ENCODE data around the gene SPSB3. TPM values are rescaled to one million over a fixed set of nuclear protein-coding genes. Genes with fewer than 3 reads are reported as not detected.

Gene SPSB3
- total and polyA plus RNA-seq, 12 donors: 8.3 to 297 (median 107) TPM

DNA sequence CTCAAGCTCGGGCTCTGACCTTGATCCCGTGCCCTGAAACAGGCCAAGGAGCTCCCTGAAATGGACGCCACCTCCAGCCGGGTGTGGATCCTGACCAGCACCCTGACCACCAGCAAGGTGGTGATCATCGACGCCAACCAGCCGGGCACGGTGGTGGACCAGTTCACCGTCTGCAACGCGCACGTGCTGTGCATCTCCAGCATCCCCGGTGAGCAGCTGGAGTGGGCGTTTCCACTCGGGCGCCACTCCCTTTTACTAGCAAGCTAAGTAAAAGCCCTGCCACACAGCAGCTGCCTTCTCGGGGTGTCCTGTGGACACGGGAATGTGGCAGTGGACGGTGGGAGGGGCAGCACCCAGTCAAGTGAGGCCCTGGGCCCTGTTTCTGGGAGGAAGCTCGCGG lies 17.4 kb downstream of the SPSB3 start:
- Histone ChIP-seq H3K36me3 (replicated peaks in 1 of 2) (peaks cover 0 to 87% of the 10 kb centered on the region in 2 donors), H3K27me3 (no peaks in the 10 kb centered on the region), H3K4me3 (no peak overlapping the region), H3K4me1 (replicated peaks in 1 of 2) (peaks cover 3 to 5% of the 10 kb centered on the region in 2 donors), H3K27ac (no peak overlapping the region), H3K9me3 (replicated peaks in 1 of 3) (no peaks in the 10 kb centered on the region)
- intact Hi-C loops (cut with DNase I): no loop called here
- no peak for DNase-seq
- 88 to 92% (median 91%) methylated on average over 4 to 21 of the region's 21 CpGs for WGBS, 4 donors
- TF ChIP-seq, protein P1, sequence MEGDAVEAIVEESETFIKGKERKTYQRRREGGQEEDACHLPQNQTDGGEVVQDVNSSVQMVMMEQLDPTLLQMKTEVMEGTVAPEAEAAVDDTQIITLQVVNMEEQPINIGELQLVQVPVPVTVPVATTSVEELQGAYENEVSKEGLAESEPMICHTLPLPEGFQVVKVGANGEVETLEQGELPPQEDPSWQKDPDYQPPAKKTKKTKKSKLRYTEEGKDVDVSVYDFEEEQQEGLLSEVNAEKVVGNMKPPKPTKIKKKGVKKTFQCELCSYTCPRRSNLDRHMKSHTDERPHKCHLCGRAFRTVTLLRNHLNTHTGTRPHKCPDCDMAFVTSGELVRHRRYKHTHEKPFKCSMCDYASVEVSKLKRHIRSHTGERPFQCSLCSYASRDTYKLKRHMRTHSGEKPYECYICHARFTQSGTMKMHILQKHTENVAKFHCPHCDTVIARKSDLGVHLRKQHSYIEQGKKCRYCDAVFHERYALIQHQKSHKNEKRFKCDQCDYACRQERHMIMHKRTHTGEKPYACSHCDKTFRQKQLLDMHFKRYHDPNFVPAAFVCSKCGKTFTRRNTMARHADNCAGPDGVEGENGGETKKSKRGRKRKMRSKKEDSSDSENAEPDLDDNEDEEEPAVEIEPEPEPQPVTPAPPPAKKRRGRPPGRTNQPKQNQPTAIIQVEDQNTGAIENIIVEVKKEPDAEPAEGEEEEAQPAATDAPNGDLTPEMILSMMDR (IDR thresholded peaks at IDR 0.05): no peak
- no peak for TF ChIP-seq POLR2A (IDR thresholded peaks at IDR 0.05)

DNA sequence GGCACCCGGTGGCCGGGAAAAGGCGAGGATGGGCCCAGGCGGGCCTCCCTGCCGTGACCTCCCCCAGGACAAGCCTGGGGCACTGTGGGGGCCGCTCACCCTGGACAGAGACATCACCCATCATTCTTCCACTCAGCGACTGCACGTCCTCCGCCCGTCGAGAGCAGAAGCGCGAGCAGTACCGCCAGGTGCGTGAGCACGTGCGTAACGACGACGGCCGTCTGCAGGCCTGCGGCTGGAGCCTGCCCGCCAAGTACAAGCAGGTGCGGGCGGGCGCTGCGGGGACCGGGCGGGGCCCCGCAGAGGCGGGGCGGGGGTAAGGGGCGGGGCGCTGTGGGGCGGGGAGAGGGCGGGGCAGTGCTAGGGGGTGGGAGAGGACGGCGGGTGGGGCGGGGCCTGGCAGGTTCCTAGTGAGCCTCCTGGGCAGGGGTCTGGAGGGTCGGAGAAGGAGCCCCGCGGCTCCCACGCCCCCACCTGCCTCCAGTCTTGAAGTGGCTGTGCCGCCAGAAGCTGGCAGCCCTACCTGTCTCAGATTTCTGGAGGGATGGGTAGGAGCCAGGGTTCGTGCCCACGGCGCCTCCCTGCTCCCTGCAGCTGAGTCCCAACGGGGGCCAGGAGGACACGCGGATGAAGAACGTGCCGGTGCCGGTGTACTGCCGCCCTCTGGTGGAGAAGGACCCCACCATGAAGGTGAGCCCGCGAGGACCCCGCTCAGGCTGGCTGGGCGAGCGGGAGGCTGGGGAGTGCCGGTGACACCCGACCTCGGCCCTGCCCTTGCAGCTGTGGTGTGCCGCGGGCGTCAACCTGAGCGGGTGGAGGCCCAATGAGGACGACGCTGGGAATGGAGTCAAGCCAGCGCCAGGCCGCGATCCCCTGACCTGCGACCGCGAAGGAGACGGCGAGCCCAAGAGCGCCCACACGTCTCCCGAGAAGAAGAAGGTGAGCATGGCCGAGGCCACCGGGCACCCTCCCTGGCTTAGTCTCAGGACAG lies 18.6 kb downstream of the SPSB3 start:
- Histone ChIP-seq H3K27me3 (no peaks in the 10 kb centered on the region), H3K27ac (peak overlapping the region in 1 of 5 donors; percentile 1), H3K9me3 (replicated peaks in 1 of 3) (no peaks in the 10 kb centered on the region), H3K4me3 (no peak overlapping the region), H3K4me1 (replicated peaks in 1 of 2) (no peaks in the 10 kb centered on the region), H3K36me3 (replicated peaks in 1 of 2) (peaks cover 0 to 81% of the 10 kb centered on the region in 2 donors)
- no peak for TF ChIP-seq POLR2A (IDR thresholded peaks at IDR 0.05)
- TF ChIP-seq, protein P1 (IDR thresholded peaks at IDR 0.05): peak in 4 of 6 experiments; percentile 9 to 43 (median 26)
- DNase-seq: peak in 1 of 7 donors; percentile 36
- 73 to 87% (median 75%) methylated on average over 21 to 81 of the region's 81 CpGs for WGBS, 4 donors
- intact Hi-C loops (cut with DNase I): no loop called here

DNA sequence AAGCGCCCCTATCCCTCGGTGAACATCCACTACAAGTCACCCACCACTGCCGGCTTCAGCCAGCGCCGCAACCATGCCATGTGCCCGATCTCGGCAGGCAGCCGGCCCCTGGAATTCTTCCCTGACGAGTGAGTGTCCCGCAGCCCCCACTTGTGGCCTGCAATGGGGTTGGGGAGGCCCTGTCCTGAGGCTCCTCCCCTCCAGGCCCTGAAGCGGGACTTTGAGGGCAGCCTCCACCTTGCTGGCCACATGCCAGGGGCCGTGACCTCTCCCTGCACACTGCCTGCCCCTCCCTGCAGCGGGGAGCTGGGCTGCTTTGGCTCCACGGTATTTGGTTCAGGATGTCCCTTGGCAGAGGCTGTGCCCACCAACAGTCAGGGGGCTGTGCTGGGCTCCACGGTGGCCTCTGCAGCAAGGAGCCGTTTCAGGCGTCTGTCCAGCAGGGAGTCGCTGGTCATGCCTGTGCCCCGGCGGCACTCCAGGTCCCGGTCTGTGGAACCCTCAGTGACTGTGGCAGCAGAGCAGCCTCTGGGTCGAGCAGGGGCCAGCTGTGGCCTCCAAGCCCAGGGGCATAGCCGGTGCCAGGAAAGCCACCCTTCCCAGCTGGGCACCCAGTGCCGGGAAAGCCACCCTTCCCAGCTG lies 19.4 kb downstream of the SPSB3 start:
- 81 to 87% (median 85%) methylated on average over 13 to 24 of the region's 24 CpGs for WGBS, 4 donors
- H3K4me1 ChIP-seq (replicated peaks in 1 of 2): no peaks in the 10 kb centered on the region
- H3K27me3 ChIP-seq: no peaks in the 10 kb centered on the region
- peak in 1 of 7 donors; percentile 33 for DNase-seq
- no peak overlapping the region for H3K4me3 ChIP-seq
- H3K9me3 ChIP-seq (replicated peaks in 1 of 3): no peaks in the 10 kb centered on the region
- peaks cover 0 to 78% of the 10 kb centered on the region in 2 donors for H3K36me3 ChIP-seq (replicated peaks in 1 of 2)
- intact Hi-C loops (cut with DNase I): no loop called here
- H3K27ac ChIP-seq: no peak overlapping the region
- no peak for TF ChIP-seq POLR2A (IDR thresholded peaks at IDR 0.05)
- TF ChIP-seq, protein P1 (IDR thresholded peaks at IDR 0.05): no peak

DNA sequence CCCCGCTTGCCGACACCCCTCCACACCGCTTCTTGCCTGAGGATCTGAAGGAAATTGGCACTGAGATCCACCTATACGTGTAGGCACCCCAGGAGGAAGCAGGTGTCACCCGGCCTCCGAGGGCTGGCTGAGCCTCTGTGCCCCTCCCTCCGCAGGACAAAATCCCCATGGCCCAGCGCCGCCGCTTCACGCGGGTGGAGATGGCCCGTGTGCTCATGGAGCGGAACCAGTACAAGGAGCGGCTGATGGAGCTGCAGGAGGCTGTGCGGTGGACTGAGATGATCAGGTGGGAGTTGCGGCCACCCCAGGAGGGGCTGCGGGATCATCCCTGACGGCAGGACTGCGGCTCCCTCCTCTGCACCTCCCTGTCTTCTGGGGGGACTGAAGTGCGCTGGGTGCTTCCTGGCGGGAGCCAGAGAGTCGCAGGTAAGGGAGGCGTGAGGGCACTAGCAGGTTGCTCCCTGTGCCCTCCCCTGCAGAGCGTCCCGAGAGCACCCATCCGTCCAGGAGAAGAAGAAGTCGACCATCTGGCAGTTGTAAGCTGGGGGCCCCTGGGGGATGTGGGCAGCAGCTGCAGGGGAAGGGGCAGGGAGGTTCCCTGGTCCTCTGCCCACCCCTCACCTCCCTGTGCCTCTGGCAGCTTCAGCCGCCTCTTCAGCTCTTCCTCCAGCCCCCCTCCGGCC lies 20.0 kb downstream of the SPSB3 start:
- peaks cover 0 to 77% of the 10 kb centered on the region in 2 donors for H3K36me3 ChIP-seq (replicated peaks in 1 of 2)
- no peak for DNase-seq
- H3K4me3 ChIP-seq: no peak overlapping the region
- TF ChIP-seq, protein P1 (IDR thresholded peaks at IDR 0.05): no peak
- TF ChIP-seq POLR2A (IDR thresholded peaks at IDR 0.05): no peak
- intact Hi-C loops (cut with DNase I): no loop called here
- no peak overlapping the region for H3K27ac ChIP-seq
- H3K27me3 ChIP-seq: no peaks in the 10 kb centered on the region
- H3K4me1 ChIP-seq (replicated peaks in 1 of 2): no peaks in the 10 kb centered on the region
- no peaks in the 10 kb centered on the region for H3K9me3 ChIP-seq (replicated peaks in 1 of 3)
- 91 to 93% (median 91%) methylated on average over 20 to 29 of the region's 30 CpGs for whole genome bisulfite sequencing, 4 donors
